BLaER1 (cell line): ENCODE data around the gene SHFL.

ENCODE experiments used
- H3K27ac ChIP-seq: shearing (Covaris generic); formaldehyde crosslinking; 2 replicates; pipeline ENCODE4 v1.8.1; 2022
- H3K27me3 ChIP-seq: shearing (Covaris generic); formaldehyde crosslinking; 2 replicates; pipeline ENCODE4 v1.8.1; 2022
- H3K36me3 ChIP-seq: shearing (Covaris generic); formaldehyde crosslinking; 2 replicates; pipeline ENCODE4 v1.8.1; 2022
- H3K4me1 ChIP-seq: shearing (Covaris generic); formaldehyde crosslinking; 2 replicates; pipeline ENCODE4 v1.8.1; 2022
- H3K4me2 ChIP-seq: shearing (Covaris generic); formaldehyde crosslinking; 2 replicates; pipeline ENCODE4 v1.8.1; 2022
- H3K4me3 ChIP-seq: shearing (Covaris generic); formaldehyde crosslinking; 2 replicates; pipeline ENCODE4 v1.8.1; 2022
- H3K9ac ChIP-seq: shearing (Covaris generic); formaldehyde crosslinking; 2 replicates; pipeline ENCODE4 v1.8.1; 2022
- H3K9me3 ChIP-seq: shearing (Covaris generic); formaldehyde crosslinking; 2 replicates; pipeline ENCODE4 v1.8.1; 2022
- H4K20me1 ChIP-seq: shearing (Covaris generic); formaldehyde crosslinking; 2 replicates; pipeline ENCODE4 v1.8.1; 2022
- Cebpa-rat ChIP-seq: shearing (Covaris generic); IDR thresholded peaks from 2 replicates; pipeline ENCODE4 v1.8.1; 2022

The SHFL gene

GRCh38 chr19:10095622-10095947 lies 9.5 kb downstream of the SHFL start:
- peak overlapping the region; percentile 42; the same call in 1 of the 2 replicates for H3K4me3 ChIP-seq

GRCh38 chr19:10095948-10096614 lies 10.0 kb downstream of the SHFL start:
- H3K36me3 ChIP-seq, result peaks cover 29% of the 10 kb centered on the region
- H3K4me2 ChIP-seq, result peak overlapping the region; percentile 87
- peaks cover 60% of the 10 kb centered on the region for H3K4me1 ChIP-seq
- TF ChIP-seq Cebpa-rat, result no peak
- peak overlapping the region; percentile 79 for H3K9ac ChIP-seq
- H3K9me3 ChIP-seq, result no peaks in the 10 kb centered on the region
- no peaks in the 10 kb centered on the region for H4K20me1 ChIP-seq
- peak overlapping the region; percentile 86 for H3K27ac ChIP-seq
- H3K27me3 ChIP-seq, result no peaks in the 10 kb centered on the region
- peak overlapping the region; percentile 61 for H3K4me3 ChIP-seq

More at GRCh38 chr19:10095622-10095947, 9.5 kb downstream of the SHFL start:
- Histone ChIP-seq H3K9me3 (no peaks in the 10 kb centered on the region), H3K36me3 (peaks cover 33% of the 10 kb centered on the region), H3K4me2 (peak overlapping the region; percentile 87), H3K4me1 (peaks cover 55% of the 10 kb centered on the region), H3K9ac (no peak overlapping the region), H4K20me1 (no peaks in the 10 kb centered on the region), H3K27me3 (no peaks in the 10 kb centered on the region), H3K27ac (no peak overlapping the region)
- TF ChIP-seq Cebpa-rat, result no peak

GRCh38 chr19:10096615-10096963 lies 10.5 kb downstream of the SHFL start:
- Histone ChIP-seq H4K20me1 (no peaks in the 10 kb centered on the region), H3K9me3 (no peaks in the 10 kb centered on the region), H3K27ac (peak overlapping the region; percentile 86), H3K9ac (peak overlapping the region; percentile 79), H3K4me1 (peaks cover 61% of the 10 kb centered on the region), H3K4me3 (peak overlapping the region; percentile 61), H3K36me3 (peaks cover 24% of the 10 kb centered on the region), H3K4me2 (peak overlapping the region; percentile 87), H3K27me3 (no peaks in the 10 kb centered on the region)
- TF ChIP-seq Cebpa-rat, result no peak

GRCh38 chr19:10100163-10100785 lies 14.2 kb downstream of the SHFL start:
- Histone ChIP-seq H3K36me3 (no peaks in the 10 kb centered on the region), H3K9ac (no peak overlapping the region), H3K27me3 (no peaks in the 10 kb centered on the region), H4K20me1 (no peaks in the 10 kb centered on the region), H3K27ac (peak overlapping the region; percentile 56), H3K4me2 (peak overlapping the region; percentile 63), H3K4me1 (peaks cover 86% of the 10 kb centered on the region), H3K4me3 (no peak overlapping the region), H3K9me3 (no peaks in the 10 kb centered on the region)
- no peak for TF ChIP-seq Cebpa-rat

- no peak for TF ChIP-seq Cebpa-rat
- H3K4me3 ChIP-seq, result no peak overlapping the region
- H3K27ac ChIP-seq, result peak overlapping the region; percentile 85
Observed at GRCh38 chr19:10102787-10103236, 16.7 kb downstream of the SHFL start.

GRCh38 chr19:10104130-10104513 lies 18.0 kb downstream of the SHFL start:
- H3K9ac ChIP-seq, result no peak overlapping the region
- H3K4me1 ChIP-seq, result peaks cover 84% of the 10 kb centered on the region
- peaks cover 20% of the 10 kb centered on the region for H3K36me3 ChIP-seq
- H3K4me3 ChIP-seq, result no peak overlapping the region
- H3K4me2 ChIP-seq, result peak overlapping the region; percentile 97
- H3K27ac ChIP-seq, result peak overlapping the region; percentile 98
- no peaks in the 10 kb centered on the region for H3K9me3 ChIP-seq
- no peaks in the 10 kb centered on the region for H3K27me3 ChIP-seq
- no peaks in the 10 kb centered on the region for H4K20me1 ChIP-seq
- no peak for TF ChIP-seq Cebpa-rat

More at GRCh38 chr19:10102787-10103236, 16.7 kb downstream of the SHFL start:
- Histone ChIP-seq H3K36me3 (peaks cover 7% of the 10 kb centered on the region), H3K27me3 (no peaks in the 10 kb centered on the region), H3K4me2 (peak overlapping the region; percentile 63), H3K9ac (peak overlapping the region; percentile 44), H3K9me3 (no peaks in the 10 kb centered on the region), H3K4me1 (peaks cover 81% of the 10 kb centered on the region), H4K20me1 (no peaks in the 10 kb centered on the region)

GRCh38 chr19:10104665-10105508 lies 18.8 kb downstream of the SHFL start:
- no peak for TF ChIP-seq Cebpa-rat
- no peaks in the 10 kb centered on the region for H3K27me3 ChIP-seq
- peak overlapping the region; percentile 98 for H3K27ac ChIP-seq
- H3K4me1 ChIP-seq, result peaks cover 91% of the 10 kb centered on the region
- H4K20me1 ChIP-seq, result no peaks in the 10 kb centered on the region
- H3K4me3 ChIP-seq, result peak overlapping the region; percentile 85; the same call in 1 of the 2 replicates
- peak overlapping the region; percentile 96 for H3K9ac ChIP-seq
- no peaks in the 10 kb centered on the region for H3K9me3 ChIP-seq
- H3K36me3 ChIP-seq, result peaks cover 28% of the 10 kb centered on the region
- peak overlapping the region; percentile 97 for H3K4me2 ChIP-seq

GRCh38 chr19:10105509-10106099 lies 19.5 kb downstream of the SHFL start:
- Histone ChIP-seq H3K4me1 (peaks cover 92% of the 10 kb centered on the region), H3K9me3 (no peaks in the 10 kb centered on the region), H3K27ac (peak overlapping the region; percentile 98), H4K20me1 (no peaks in the 10 kb centered on the region), H3K27me3 (no peaks in the 10 kb centered on the region), H3K9ac (peak overlapping the region; percentile 96), H3K36me3 (peaks cover 35% of the 10 kb centered on the region), H3K4me2 (peak overlapping the region; percentile 97), H3K4me3 (peak overlapping the region; percentile 85)
- TF ChIP-seq Cebpa-rat, result no peak

- Histone ChIP-seq H3K27me3 (no peaks in the 10 kb centered on the region), H3K4me2 (peak within 1 kb of the TSS; percentile 97), H3K9me3 (no peaks in the 10 kb centered on the region), H4K20me1 (no peaks in the 10 kb centered on the region), H3K9ac (peak within 1 kb of the TSS; percentile 96), H3K4me1 (peaks cover 92% of the 10 kb centered on the region), H3K36me3 (peaks cover 42% of the 10 kb centered on the region), H3K27ac (peak within 1 kb of the TSS; percentile 98), H3K4me3 (peak within 1 kb of the TSS; percentile 85)
- TF ChIP-seq Cebpa-rat, result no peak
Observed at GRCh38 chr19:10106100-10106936, 20.2 kb downstream of the SHFL start, which contains the start of gene PPAN. PPAN (plus strand) TSS chr19:10106362; CDS start chr19:10106395, 33 bp downstream.
